Right hindlimb (tissue), 1 donor: ENCODE data around the gene EPN3.

Experiments
- DNase-seq: peaks from one replicate; pipeline ENCODE4 v3.0.0-alpha.2; 2018

The EPN3 gene

GRCh38 chr17:50532452-50533024 is at the start of gene EPN3:
TSS of gene EPN3 (plus strand) at chr17:50532735. CDS start at chr17:50536557, 3,822 bp downstream.
- no peak for DNase-seq

GRCh38 chr17:50483266-50483665 is 49.3 kb upstream of the EPN3 start:
- no peak for DNase-seq

GRCh38 chr17:50484386-50485155 is 48.0 kb upstream of the EPN3 start:
- DNase-seq = no peak

GRCh38 chr17:50487213-50488096 is 45.1 kb upstream of the EPN3 start:
- no peak for DNase-seq

GRCh38 chr17:50488880-50489279 is 43.7 kb upstream of the EPN3 start:
- no peak for DNase-seq

- no peak for DNase-seq
Observed at GRCh38 chr17:50491505-50491904, 41.0 kb upstream of the EPN3 start.

GRCh38 chr17:50492214-50492613 is 40.3 kb upstream of the EPN3 start:
- DNase-seq = no peak

GRCh38 chr17:50493744-50494143 is 38.8 kb upstream of the EPN3 start:
- no peak for DNase-seq

- DNase-seq = no peak
Observed at GRCh38 chr17:50495217-50495823, 37.2 kb upstream of the EPN3 start.

- no peak for DNase-seq
Observed at GRCh38 chr17:50495918-50496317, 36.6 kb upstream of the EPN3 start.

GRCh38 chr17:50498021-50498874 is 34.3 kb upstream of the EPN3 start:
- no peak for DNase-seq

- DNase-seq = no peak
Observed at GRCh38 chr17:50499270-50499669, 33.3 kb upstream of the EPN3 start.

- no peak for DNase-seq
Observed at GRCh38 chr17:50499721-50500120, 32.8 kb upstream of the EPN3 start.

GRCh38 chr17:50501054-50501453 is 31.5 kb upstream of the EPN3 start:
- DNase-seq = no peak

- DNase-seq = no peak
Observed at GRCh38 chr17:50502301-50502990, 30.1 kb upstream of the EPN3 start.

- no peak for DNase-seq
Observed at GRCh38 chr17:50505591-50506130, 26.9 kb upstream of the EPN3 start.

GRCh38 chr17:50506298-50506697 is 26.2 kb upstream of the EPN3 start:
- no peak for DNase-seq

- DNase-seq = peak; percentile 91
Observed at GRCh38 chr17:50507871-50508572, 24.5 kb upstream of the EPN3 start, which contains the start of gene MYCBPAP. TSS of gene MYCBPAP (plus strand) at chr17:50508439. CDS start at chr17:50508675, 236 bp downstream.

- no peak for DNase-seq
Observed at GRCh38 chr17:50508573-50509460, 23.7 kb upstream of the EPN3 start.
